ENCODE measurements around the gene BMF.

BMF gene

GRCh38 chr15:40064231-40064894, 44.3 kb downstream of the BMF start:
- Histone ChIP-seq H3K23ac (ENCODE audit: low read length) (no peak overlapping the region), H4K5ac (ENCODE audit: low read length) (no peak overlapping the region), H2BK15ac (replicated peaks; ENCODE audit: low read depth) (no peak overlapping the region), H3K18ac (ENCODE audit: low read length) (no peak overlapping the region), H3K27me3 (ENCODE audit: insufficient read depth, low read length, poor library complexity) (no peaks in the 10 kb centered on the region), H3K79me1 (ENCODE audit: low read length) (no peaks in the 10 kb centered on the region), H3K9ac (ENCODE audit: low read length) (no peak overlapping the region), H3K4me1 (ENCODE audit: control insufficient read depth, low read depth, low read length) (peaks cover 12% of the 10 kb centered on the region), H2BK120ac (ENCODE audit: low read depth, low read length) (no peak overlapping the region), H3K27ac (ENCODE audit: low read depth, low read length) (peak overlapping the region; percentile 64), H3K36me3 (ENCODE audit: control insufficient read depth, insufficient read depth, low read length) (no peaks in the 10 kb centered on the region), H3K79me2 (ENCODE audit: control insufficient read depth, insufficient read depth, low read length) (no peaks in the 10 kb centered on the region), H2AK5ac (ENCODE audit: low read length) (peak overlapping the region; percentile 36), H2BK5ac (ENCODE audit: low read length) (peak overlapping the region; percentile 26), H3K56ac (ENCODE audit: low read length) (peak overlapping the region; percentile 49), H4K8ac (ENCODE audit: low read depth, low read length) (no peak overlapping the region), H3K4me3 (ENCODE audit: low read length) (no peak overlapping the region), H3K4ac (ENCODE audit: low read depth, low read length) (no peak overlapping the region), H3K4me2 (ENCODE audit: low read length) (no peak overlapping the region)
- no CpG with 5 or more reads among the region's 8 CpGs for WGBS (ENCODE audit: extremely low coverage, insufficient coverage, low lambda C conversion rate)
- peak; percentile 91 for DNase-seq

DNA sequence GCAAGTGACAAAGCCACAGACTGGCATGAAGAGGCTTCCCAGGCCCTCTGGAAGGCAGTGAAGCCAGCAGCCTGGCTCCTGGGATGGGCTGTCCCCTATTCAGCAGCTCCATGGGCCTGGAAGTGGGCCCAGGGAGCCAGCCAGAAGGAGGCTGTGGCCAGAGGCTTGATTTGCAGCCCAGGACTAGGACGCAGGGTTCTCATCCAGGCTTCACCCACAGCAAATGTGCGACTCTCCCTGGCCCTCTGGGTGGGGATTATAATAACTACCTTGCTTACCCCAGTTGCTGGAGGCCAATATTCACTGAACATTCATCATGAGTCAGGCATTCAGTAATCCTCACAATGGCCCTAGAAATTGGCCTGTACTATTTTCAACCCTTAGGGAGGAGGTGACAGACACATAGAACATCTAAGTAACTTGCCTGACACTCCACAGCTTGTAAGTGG, 45.1 kb downstream of the BMF start:
- peak overlapping the region; percentile 40 for H2BK120ac ChIP-seq (ENCODE audit: low read depth, low read length)
- peak overlapping the region; percentile 23 for H3K27ac ChIP-seq (ENCODE audit: low read depth, low read length)
- no CpG with 5 or more reads among the region's 2 CpGs for WGBS (ENCODE audit: extremely low coverage, insufficient coverage, low lambda C conversion rate)
- H3K79me1 ChIP-seq (ENCODE audit: low read length), result no peaks in the 10 kb centered on the region
- no peak overlapping the region for H4K5ac ChIP-seq (ENCODE audit: low read length)
- no peak overlapping the region for H3K9ac ChIP-seq (ENCODE audit: low read length)
- peak overlapping the region; percentile 26 for H2BK5ac ChIP-seq (ENCODE audit: low read length)
- H3K27me3 ChIP-seq (ENCODE audit: insufficient read depth, low read length, poor library complexity), result no peaks in the 10 kb centered on the region
- no peak overlapping the region for H3K4me2 ChIP-seq (ENCODE audit: low read length)
- H3K18ac ChIP-seq (ENCODE audit: low read length), result peak overlapping the region; percentile 69
- H3K4me1 ChIP-seq (ENCODE audit: control insufficient read depth, low read depth, low read length), result peaks cover 10% of the 10 kb centered on the region
- H4K8ac ChIP-seq (ENCODE audit: low read depth, low read length), result no peak overlapping the region
- H3K23ac ChIP-seq (ENCODE audit: low read length), result no peak overlapping the region
- no peak overlapping the region for H3K4ac ChIP-seq (ENCODE audit: low read depth, low read length)
- no peak overlapping the region for H2BK15ac ChIP-seq (replicated peaks; ENCODE audit: low read depth)
- peak overlapping the region; percentile 49 for H3K56ac ChIP-seq (ENCODE audit: low read length)
- peak overlapping the region; percentile 66 for H2AK5ac ChIP-seq (ENCODE audit: low read length)
- no peaks in the 10 kb centered on the region for H3K79me2 ChIP-seq (ENCODE audit: control insufficient read depth, insufficient read depth, low read length)
- H3K36me3 ChIP-seq (ENCODE audit: control insufficient read depth, insufficient read depth, low read length), result no peaks in the 10 kb centered on the region
- DNase-seq, result no peak
- no peak overlapping the region for H3K4me3 ChIP-seq (ENCODE audit: low read length)

- H3K27ac ChIP-seq (ENCODE audit: low read depth, low read length), result peak overlapping the region; percentile 23
- peak overlapping the region; percentile 49 for H3K56ac ChIP-seq (ENCODE audit: low read length)
- WGBS (ENCODE audit: extremely low coverage, insufficient coverage, low lambda C conversion rate), result no CpG with 5 or more reads among the region's 10 CpGs
Observed at GRCh38 chr15:40062816-40063562, 45.7 kb downstream of the BMF start.

GRCh38 chr15:40061212-40061901, 47.3 kb downstream of the BMF start:
- Histone ChIP-seq H3K4me1 (ENCODE audit: control insufficient read depth, low read depth, low read length) (peaks cover 10% of the 10 kb centered on the region), H2BK15ac (replicated peaks; ENCODE audit: low read depth) (no peak overlapping the region), H3K79me1 (ENCODE audit: low read length) (no peaks in the 10 kb centered on the region), H4K5ac (ENCODE audit: low read length) (no peak overlapping the region), H3K9ac (ENCODE audit: low read length) (no peak overlapping the region), H2BK5ac (ENCODE audit: low read length) (no peak overlapping the region), H3K79me2 (ENCODE audit: control insufficient read depth, insufficient read depth, low read length) (no peaks in the 10 kb centered on the region), H3K27ac (ENCODE audit: low read depth, low read length) (no peak overlapping the region), H2AK5ac (ENCODE audit: low read length) (no peak overlapping the region), H3K23ac (ENCODE audit: low read length) (no peak overlapping the region), H3K4ac (ENCODE audit: low read depth, low read length) (no peak overlapping the region), H4K8ac (ENCODE audit: low read depth, low read length) (no peak overlapping the region), H3K18ac (ENCODE audit: low read length) (no peak overlapping the region), H3K56ac (ENCODE audit: low read length) (no peak overlapping the region), H3K4me3 (ENCODE audit: low read length) (no peak overlapping the region), H3K36me3 (ENCODE audit: control insufficient read depth, insufficient read depth, low read length) (no peaks in the 10 kb centered on the region), H2BK120ac (ENCODE audit: low read depth, low read length) (no peak overlapping the region), H3K27me3 (ENCODE audit: insufficient read depth, low read length, poor library complexity) (no peaks in the 10 kb centered on the region), H3K4me2 (ENCODE audit: low read length) (no peak overlapping the region)
- no CpG with 5 or more reads among the region's 15 CpGs for WGBS (ENCODE audit: extremely low coverage, insufficient coverage, low lambda C conversion rate)
- no peak for DNase-seq

More at GRCh38 chr15:40062816-40063562, 45.7 kb downstream of the BMF start:
- H3K36me3 ChIP-seq (ENCODE audit: control insufficient read depth, insufficient read depth, low read length), result no peaks in the 10 kb centered on the region
- no peak overlapping the region for H3K23ac ChIP-seq (ENCODE audit: low read length)
- no peak overlapping the region for H3K4me2 ChIP-seq (ENCODE audit: low read length)
- no peak overlapping the region for H4K8ac ChIP-seq (ENCODE audit: low read depth, low read length)
- H4K5ac ChIP-seq (ENCODE audit: low read length), result no peak overlapping the region
- H3K18ac ChIP-seq (ENCODE audit: low read length), result peak overlapping the region; percentile 69
- H2BK120ac ChIP-seq (ENCODE audit: low read depth, low read length), result peak overlapping the region; percentile 40
- no peak overlapping the region for H3K4ac ChIP-seq (ENCODE audit: low read depth, low read length)
- H3K27me3 ChIP-seq (ENCODE audit: insufficient read depth, low read length, poor library complexity), result no peaks in the 10 kb centered on the region
- H3K4me3 ChIP-seq (ENCODE audit: low read length), result no peak overlapping the region
- H3K79me2 ChIP-seq (ENCODE audit: control insufficient read depth, insufficient read depth, low read length), result no peaks in the 10 kb centered on the region
- peak overlapping the region; percentile 66 for H2AK5ac ChIP-seq (ENCODE audit: low read length)
- DNase-seq, result no peak
- H3K9ac ChIP-seq (ENCODE audit: low read length), result no peak overlapping the region
- peak overlapping the region; percentile 26 for H2BK5ac ChIP-seq (ENCODE audit: low read length)
- no peaks in the 10 kb centered on the region for H3K79me1 ChIP-seq (ENCODE audit: low read length)
- H3K4me1 ChIP-seq (ENCODE audit: control insufficient read depth, low read depth, low read length), result peaks cover 10% of the 10 kb centered on the region
- H2BK15ac ChIP-seq (replicated peaks; ENCODE audit: low read depth), result no peak overlapping the region

GRCh38 chr15:40060236-40060961, 48.3 kb downstream of the BMF start:
- no peak for DNase-seq
- WGBS (ENCODE audit: extremely low coverage, insufficient coverage, low lambda C conversion rate), result no CpG with 5 or more reads among the region's 10 CpGs

More at GRCh38 chr15:40060236-40060961, 48.3 kb downstream of the BMF start:
- Histone ChIP-seq H3K4me2 (ENCODE audit: low read length) (no peak overlapping the region), H3K79me2 (ENCODE audit: control insufficient read depth, insufficient read depth, low read length) (no peaks in the 10 kb centered on the region), H3K79me1 (ENCODE audit: low read length) (no peaks in the 10 kb centered on the region), H2BK120ac (ENCODE audit: low read depth, low read length) (no peak overlapping the region), H3K27ac (ENCODE audit: low read depth, low read length) (no peak overlapping the region), H3K23ac (ENCODE audit: low read length) (no peak overlapping the region), H3K4ac (ENCODE audit: low read depth, low read length) (no peak overlapping the region), H3K27me3 (ENCODE audit: insufficient read depth, low read length, poor library complexity) (no peaks in the 10 kb centered on the region), H3K18ac (ENCODE audit: low read length) (no peak overlapping the region), H4K8ac (ENCODE audit: low read depth, low read length) (no peak overlapping the region), H2AK5ac (ENCODE audit: low read length) (peak overlapping the region; percentile 79), H3K56ac (ENCODE audit: low read length) (no peak overlapping the region), H3K9ac (ENCODE audit: low read length) (no peak overlapping the region), H3K4me1 (ENCODE audit: control insufficient read depth, low read depth, low read length) (peaks cover 10% of the 10 kb centered on the region), H4K5ac (ENCODE audit: low read length) (no peak overlapping the region), H3K36me3 (ENCODE audit: control insufficient read depth, insufficient read depth, low read length) (no peaks in the 10 kb centered on the region), H3K4me3 (ENCODE audit: low read length) (no peak overlapping the region), H2BK15ac (replicated peaks; ENCODE audit: low read depth) (no peak overlapping the region), H2BK5ac (ENCODE audit: low read length) (no peak overlapping the region)
